Body of pancreas (tissue), 4 donors: ENCODE results near the gene WNT5B. TPM values are rescaled to one million over a fixed set of nuclear protein-coding genes. Genes with fewer than 3 reads are reported as not detected.

Source experiments
- ATAC-seq: fragments of 150-250 bp; one replicate; pipeline ENCODE4 v1.9.1; 2016
- DNase-seq, 4 donors: peaks; one replicate each; pipeline ENCODE4 v3.0.0-alpha.2; 2019
- H3K27ac ChIP-seq, 4 donors: fragments of 200-600 bp; sonication (generic); 1 replicate in 3 of 4; 2 replicates in 1 of 4; pipeline versions ENCODE4 v1.5.1 to v1.6.1; 2016 to 2019; ENCODE audit warnings: mild to moderate bottlenecking in 1 of 4, mixed read lengths in 1 of 4, moderate library complexity in 1 of 4
- H3K27me3 ChIP-seq, 2 donors: fragments of 200-600 bp; sonication (generic); one replicate each; pipeline ENCODE4 v1.6.0; 2016; ENCODE audit warnings: mild to moderate bottlenecking in 1 of 2
- H3K36me3 ChIP-seq, 2 donors: fragments of 200-600 bp; sonication (generic); replicated peaks in 1 of 2; 2 replicates each; pipeline ENCODE4 v1.5.1; 2016; ENCODE audit warnings: low read depth in 2 of 2; ENCODE audit not compliant: insufficient read depth in 1 of 2
- H3K4me1 ChIP-seq: fragments of 200-600 bp; sonication (generic); one replicate; pipeline ENCODE4 v1.6.0; 2016
- H3K4me3 ChIP-seq, 2 donors: fragments of 200-600 bp; sonication (generic); 1 replicate in 1 of 2; 2 replicates in 1 of 2; pipeline ENCODE4 v1.5.1; 2016 to 2019
- H3K9me3 ChIP-seq, 3 donors: fragments of 200-600 bp; sonication (generic); 1 replicate in 2 of 3; 2 replicates in 1 of 3; pipeline ENCODE4 v1.5.1; 2016
- CTCF ChIP-seq, 7 experiments: fragments of 450-650 bp in 4 of 7; fragments of 200-600 bp in 3 of 7; sonication (generic) in 3 of 7; IDR thresholded peaks; one replicate each; pipeline ENCODE4 v1.5.1; 2016 to 2019; ENCODE audit warnings: antibody characterized with exemption in 7 of 7
- POLR2A ChIP-seq, 3 donors: fragments of 450-650 bp; IDR thresholded peaks; one replicate each; pipeline ENCODE4 v1.6.1; 2016; ENCODE audit warnings: antibody characterized with exemption in 3 of 3, mild to moderate bottlenecking in 2 of 3
- WGBS, 2 donors: methylation state at CpG; one replicate each; pipeline ENCODE4 v1.1.5; 2017; 5-methylcytosine and 5-hydroxymethylcytosine counted together
- intact Hi-C: fragments of 100-400 bp; cut with DNase I; formaldehyde crosslinking; loops from one replicate; pipeline ENCODE4 v1.15.1; 2023
- total RNA-seq, 2 donors: library from RNA; depleted of rRNA; stranded (reverse); fragments of >200 nt; gene quantifications; one replicate each; pipeline ENCODE4 v1.1.0, GENCODE V29; 2016

Gene WNT5B
- total RNA-seq, 2 donors from 2014 or later: not detected

- Histone ChIP-seq H3K4me1 (peaks cover 47% of the 10 kb centered on the region), H3K4me3 (no peak overlapping the region), H3K9me3 (no peaks in the 10 kb centered on the region), H3K36me3 (no peaks in the 10 kb centered on the region), H3K27me3 (no peaks in the 10 kb centered on the region), H3K27ac (peak overlapping the region in 3 of 4 donors; percentile 43 to 65 (median 52))
- DNase-seq (no peak), ATAC-seq (no peak)
- TF ChIP-seq POLR2A (IDR thresholded peaks at IDR 0.05) (no peak), CTCF (IDR thresholded peaks at IDR 0.05) (no peak)
- intact Hi-C loops: no loop called here
- 29 to 30% methylated on average over 5 of the region's 5 CpGs for WGBS, 2 donors
These were observed 20.3 kb upstream of the WNT5B start for GRCh38 chr12:1608713-1609119.

- no peaks in the 10 kb centered on the region for H3K27me3 ChIP-seq
- no peaks in the 10 kb centered on the region for H3K9me3 ChIP-seq
- TF ChIP-seq CTCF (IDR thresholded peaks at IDR 0.05) (no peak), POLR2A (IDR thresholded peaks at IDR 0.05) (no peak)
- H3K27ac ChIP-seq: peak overlapping the region in 3 of 4 donors; percentile 33 to 65 (median 43)
- peak in 1 of 4 donors; percentile 46 for DNase-seq
- peaks cover 47% of the 10 kb centered on the region for H3K4me1 ChIP-seq
- ATAC-seq: no peak
- intact Hi-C loops: no loop called here
- H3K4me3 ChIP-seq: no peak overlapping the region
- 24 to 30% methylated on average over 7 of the region's 7 CpGs for WGBS, 2 donors
- H3K36me3 ChIP-seq: no peaks in the 10 kb centered on the region
These were observed 18.9 kb upstream of the WNT5B start for GRCh38 chr12:1610072-1610643.

GRCh38 chr12:1611803-1612572 lies 17.0 kb upstream of the WNT5B start:
- ATAC-seq: no peak
- H3K27me3 ChIP-seq: no peaks in the 10 kb centered on the region
- H3K4me3 ChIP-seq: no peak overlapping the region
- DNase-seq: no peak
- H3K4me1 ChIP-seq: peaks cover 34% of the 10 kb centered on the region
- no peaks in the 10 kb centered on the region for H3K36me3 ChIP-seq
- WGBS, 2 donors: 78 to 79% methylated on average over 13 of the region's 13 CpGs
- no peaks in the 10 kb centered on the region for H3K9me3 ChIP-seq
- intact Hi-C loops: no loop called here
- no peak for TF ChIP-seq CTCF (IDR thresholded peaks at IDR 0.05)
- TF ChIP-seq POLR2A (IDR thresholded peaks at IDR 0.05): no peak
- H3K27ac ChIP-seq: no peak overlapping the region

- Histone ChIP-seq H3K36me3 (no peaks in the 10 kb centered on the region), H3K4me3 (no peak overlapping the region), H3K9me3 (no peaks in the 10 kb centered on the region), H3K27ac (no peak overlapping the region), H3K4me1 (peaks cover 26% of the 10 kb centered on the region), H3K27me3 (no peaks in the 10 kb centered on the region)
- DNase-seq: no peak
- intact Hi-C loops: no loop called here
- TF ChIP-seq POLR2A (IDR thresholded peaks at IDR 0.05): no peak
- no peak for TF ChIP-seq CTCF (IDR thresholded peaks at IDR 0.05)
- ATAC-seq: no peak
- 92 to 95% methylated on average over 4 of the region's 4 CpGs for WGBS, 2 donors
These were observed 15.2 kb upstream of the WNT5B start for GRCh38 chr12:1613860-1614259.
